NCI-H345 treated with DMSO at 0.1 percent for 48 hours (cell line): Measurements from ENCODE around the gene MLLT10.

ENCODE experiments used
- DNase-seq: peaks from one replicate; lab custom pipeline; 2025; ENCODE audit not compliant: unreplicated experiment; lab: John Stamatoyannopoulos, UW

Gene MLLT10

GRCh38 chr10:21501091-21501490 lies 32.9 kb upstream of the MLLT10 start:
- DNase-seq = no peak

DNA sequence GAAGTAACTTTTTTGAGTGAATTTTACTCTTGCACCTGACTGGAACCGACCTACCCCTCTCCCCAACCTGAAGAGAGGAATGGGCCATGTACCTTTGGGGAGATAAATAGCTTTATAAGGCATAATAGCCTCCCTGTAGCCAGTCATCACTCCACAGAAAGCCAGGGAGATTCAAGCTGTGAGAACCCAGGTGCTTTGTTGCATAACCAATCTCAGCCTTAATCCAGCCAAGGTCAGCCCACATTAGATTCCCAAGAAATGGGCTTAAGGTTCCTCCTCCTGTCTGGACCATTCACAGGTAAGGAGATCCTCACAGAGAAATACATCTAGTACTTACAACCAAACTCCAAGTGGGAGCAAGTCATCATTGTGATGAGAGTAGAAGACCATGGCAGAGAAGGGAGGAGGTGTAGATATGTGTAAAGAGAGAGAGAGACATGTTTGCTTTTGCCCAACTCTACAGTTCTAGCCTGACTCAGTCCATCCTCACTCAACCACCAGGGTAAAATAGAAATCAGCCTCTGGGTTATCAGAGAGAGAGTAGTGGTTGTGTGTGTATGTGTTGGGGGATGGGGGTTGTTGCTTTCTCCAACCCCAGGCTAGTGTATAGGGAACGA lies 32.2 kb upstream of the MLLT10 start:
- no peak for DNase-seq

GRCh38 chr10:21502348-21502740 lies 31.7 kb upstream of the MLLT10 start:
- no peak for DNase-seq

DNA sequence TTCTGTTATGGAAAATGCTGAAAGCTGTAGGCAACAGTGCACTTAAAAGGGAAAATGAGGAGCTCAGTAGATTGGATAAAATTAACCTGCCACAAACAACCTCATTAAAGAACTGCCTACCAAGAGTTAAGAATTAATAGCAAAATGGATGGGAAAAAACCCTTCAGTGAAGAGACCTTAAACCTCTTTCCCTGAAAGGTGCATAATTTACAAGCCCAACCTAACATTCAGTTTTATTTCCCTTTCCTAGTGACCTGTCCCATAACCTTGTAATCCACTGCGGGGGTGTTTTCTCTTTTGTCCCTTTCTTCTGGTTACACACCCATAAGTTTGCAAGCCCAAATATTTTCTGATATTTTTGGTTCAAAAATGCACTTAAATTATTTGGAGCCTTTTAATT lies 30.5 kb upstream of the MLLT10 start:
- no peak for DNase-seq

DNA sequence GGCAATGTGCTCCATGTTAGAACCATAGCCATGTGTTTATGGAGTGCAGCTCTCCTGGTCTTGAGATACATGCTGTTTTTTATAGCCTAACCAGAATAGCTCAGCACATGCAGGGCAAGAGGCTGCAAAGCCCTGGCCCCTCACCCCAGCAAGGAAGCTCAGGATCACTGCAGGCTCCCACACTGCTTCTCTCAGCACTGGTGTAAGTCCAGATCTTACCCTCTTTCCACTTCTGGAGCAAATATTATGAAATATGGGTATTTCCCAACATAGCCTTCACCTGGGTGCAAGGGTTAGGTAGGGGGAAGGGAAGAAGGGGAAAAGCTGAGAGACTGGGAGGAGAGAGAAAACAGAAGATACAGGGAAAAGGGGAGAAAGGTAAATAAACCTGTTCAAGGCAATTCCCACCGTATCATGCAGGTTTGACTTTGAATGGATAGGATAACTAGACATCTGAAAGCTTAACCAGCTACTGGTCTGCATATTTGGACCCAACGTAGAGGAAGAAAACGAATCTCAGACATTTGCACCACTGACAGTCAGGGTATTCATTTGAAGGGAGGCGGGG lies 28.2 kb upstream of the MLLT10 start:
- DNase-seq = no peak

DNA sequence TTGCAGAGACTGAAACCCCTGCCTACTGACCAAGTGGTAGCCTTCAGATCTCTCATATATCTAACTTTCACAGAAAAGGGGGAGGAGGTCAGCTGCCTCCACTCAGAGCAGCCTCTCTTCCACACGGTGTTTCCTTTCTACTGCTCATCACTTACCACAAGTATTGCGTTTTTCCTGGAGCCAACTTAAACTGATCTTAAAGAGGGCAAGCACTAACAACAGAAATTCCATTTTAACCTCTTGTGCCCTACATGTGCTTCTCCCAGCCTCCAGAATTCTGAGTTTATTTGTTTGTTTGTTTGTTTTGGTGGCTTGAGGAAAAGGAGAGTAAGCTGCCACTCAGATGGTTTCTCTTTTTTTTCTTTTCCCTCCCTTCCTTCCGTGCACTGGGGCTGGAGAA lies 27.7 kb upstream of the MLLT10 start:
- DNase-seq = no peak

DNA sequence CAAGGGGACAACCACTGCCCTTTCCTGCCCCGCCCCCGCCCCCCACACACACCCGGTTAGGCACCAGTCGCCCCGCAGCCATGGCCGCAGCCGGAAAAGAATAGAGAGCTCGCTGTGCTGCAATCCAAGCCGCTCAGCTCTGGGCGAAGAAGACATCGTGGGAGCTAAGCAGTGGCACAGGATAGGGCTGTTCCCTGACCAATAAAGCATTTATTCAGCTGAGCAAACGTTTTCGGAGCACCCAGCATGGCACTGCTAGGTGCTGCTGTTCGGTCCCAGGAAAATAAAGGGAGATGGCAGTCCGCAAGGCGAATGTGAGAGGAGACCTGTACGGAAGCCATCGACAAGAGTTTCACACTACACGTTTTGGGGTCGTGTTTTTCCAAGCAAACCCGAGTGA lies 26.9 kb upstream of the MLLT10 start:
- no peak for DNase-seq

- no peak for DNase-seq
Observed at GRCh38 chr10:21508706-21509331, 25.2 kb upstream of the MLLT10 start.

- no peak for DNase-seq
Observed at GRCh38 chr10:21509341-21510240, 24.4 kb upstream of the MLLT10 start.

DNA sequence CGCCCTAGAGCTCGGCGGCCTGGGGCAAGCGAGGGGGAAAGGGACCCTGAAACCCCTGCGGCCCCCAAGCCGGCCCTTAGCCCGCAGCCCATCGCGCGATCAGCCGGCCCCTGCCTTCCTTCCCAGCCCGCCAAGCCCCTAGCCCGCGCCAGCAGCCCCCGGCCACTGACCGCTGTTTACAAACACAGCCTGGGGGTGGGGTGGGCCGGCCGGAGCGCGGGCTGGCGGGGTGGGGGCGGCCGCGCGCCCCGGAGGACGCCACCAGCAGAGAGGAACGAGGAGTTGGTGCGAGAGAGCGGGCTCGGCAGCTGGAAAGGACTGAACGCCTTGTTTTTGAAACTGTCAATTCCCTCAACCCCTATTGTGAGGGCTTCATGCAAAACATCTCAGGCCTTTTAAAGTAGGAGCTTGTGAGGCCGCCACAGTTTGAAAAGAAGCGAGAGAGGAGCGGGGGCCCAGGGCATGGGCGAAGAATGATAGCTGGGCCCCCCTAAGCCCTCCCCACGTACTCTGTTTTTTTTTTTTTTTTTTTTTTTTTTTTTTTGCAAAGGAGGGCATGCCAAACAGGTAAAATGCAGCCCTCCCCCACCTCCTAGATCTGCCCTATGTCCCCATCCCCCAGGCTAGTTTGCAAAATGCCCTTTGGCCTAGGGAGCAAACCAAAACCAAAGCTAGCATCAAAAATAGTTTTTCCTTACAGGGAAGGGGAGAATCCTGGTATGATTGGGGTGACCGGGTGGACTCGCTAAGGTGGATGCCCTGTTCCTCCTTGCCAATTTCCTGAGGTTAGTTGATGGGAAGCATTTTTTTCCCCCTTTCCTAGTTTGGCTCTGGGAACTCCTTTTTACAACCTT lies 23.6 kb upstream of the MLLT10 start:
- no peak for DNase-seq

- DNase-seq = no peak
Observed at GRCh38 chr10:21511095-21511570, 22.9 kb upstream of the MLLT10 start.

DNA sequence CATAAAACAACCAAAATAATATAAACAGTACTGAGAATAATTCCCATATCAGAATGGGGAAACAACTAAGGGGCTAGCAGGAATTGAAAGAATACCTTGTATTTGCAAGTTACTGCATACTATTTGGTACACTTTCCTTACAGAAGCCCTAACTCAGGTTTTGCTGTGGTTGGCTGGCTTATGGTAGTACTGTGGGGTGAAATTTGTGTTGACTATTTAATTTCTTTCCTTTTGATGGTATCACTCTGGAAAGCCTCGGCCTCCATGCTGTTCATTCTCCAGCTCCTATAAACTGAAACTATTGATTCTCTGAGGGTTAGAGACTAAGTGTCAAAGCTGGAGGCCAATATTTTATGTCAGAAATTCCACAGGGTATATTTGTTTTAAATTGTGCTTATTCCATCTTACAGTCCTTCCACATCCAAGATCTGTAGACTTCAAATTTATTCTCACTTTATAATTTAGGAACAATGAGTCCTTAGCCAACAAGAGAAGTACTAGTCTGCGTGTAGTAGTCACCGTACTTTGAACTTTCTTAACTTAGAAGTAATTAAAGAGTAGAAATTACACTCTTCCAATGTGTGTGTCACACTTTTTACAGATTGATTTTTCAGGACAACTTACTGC lies 22.0 kb upstream of the MLLT10 start:
- no peak for DNase-seq

GRCh38 chr10:21512573-21513404 lies 21.2 kb upstream of the MLLT10 start:
- DNase-seq = no peak

- DNase-seq = no peak
Observed at GRCh38 chr10:21513405-21513788, 20.6 kb upstream of the MLLT10 start.

DNA sequence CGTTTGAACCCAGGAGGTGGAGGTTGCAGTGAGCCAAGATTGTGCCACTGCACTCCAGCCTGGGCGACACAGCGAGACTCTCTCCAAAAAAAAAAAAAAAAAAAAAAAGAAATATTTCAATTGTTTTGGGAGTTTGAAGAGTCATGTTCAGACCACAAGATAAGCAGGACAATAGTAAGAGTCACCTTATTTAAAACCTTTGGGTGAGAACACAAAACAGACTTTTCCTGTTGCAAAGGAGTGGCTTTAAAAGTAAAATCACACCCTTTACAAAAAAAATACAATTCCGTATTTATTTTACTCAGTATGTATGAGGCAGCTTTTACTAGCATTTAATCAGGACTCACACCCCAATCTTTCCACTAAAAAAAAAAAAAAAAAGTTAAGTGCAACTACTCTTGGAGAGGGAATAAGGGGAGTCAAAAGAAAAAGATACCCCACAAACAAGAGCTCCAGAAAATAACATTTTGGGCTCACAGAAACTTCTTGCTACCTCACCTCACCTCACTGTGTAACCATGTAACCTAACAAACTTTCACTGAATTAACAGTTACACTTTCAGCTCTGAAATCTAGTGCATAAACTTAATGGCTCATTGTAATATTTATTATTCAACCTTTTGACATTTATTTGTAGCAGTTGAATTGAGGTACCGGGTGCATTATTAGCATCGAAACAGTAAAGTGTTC lies 19.8 kb upstream of the MLLT10 start:
- DNase-seq = no peak

DNA sequence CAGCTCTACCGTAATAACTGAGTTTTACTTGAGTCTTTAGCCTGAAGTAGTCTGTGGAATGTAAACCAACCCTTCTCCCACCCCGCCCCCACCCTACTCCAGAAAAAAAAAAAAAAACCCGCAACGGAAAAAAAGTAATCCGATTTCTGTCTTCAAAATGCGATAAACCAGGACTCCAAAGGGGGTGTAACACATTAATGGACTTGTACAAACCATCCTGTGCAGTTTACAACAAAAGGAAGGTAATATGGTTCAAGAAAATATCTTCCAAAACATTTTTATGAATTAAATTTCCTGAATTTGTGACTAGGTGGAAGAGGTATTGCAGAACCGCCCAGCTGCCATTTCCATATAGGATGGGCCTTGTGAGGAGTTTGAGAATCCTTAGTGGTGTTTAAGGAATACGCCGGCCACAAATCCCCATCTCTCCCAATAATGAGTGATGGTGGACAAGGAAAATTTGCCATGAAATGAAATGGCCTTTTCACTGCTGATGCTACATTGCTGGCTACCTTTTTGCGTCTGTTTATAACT lies 19.1 kb upstream of the MLLT10 start:
- DNase-seq = no peak

GRCh38 chr10:21515361-21516241 lies 18.4 kb upstream of the MLLT10 start:
- no peak for DNase-seq
